Measurements from ENCODE around the gene RPL10A. TPM values are rescaled to one million over a fixed set of nuclear protein-coding genes. Genes with fewer than 3 reads are reported as not detected.

The RPL10A gene
- total RNA-seq, 4 donors from 2014 or later: 1,714 to 2,467 (median 2,118) TPM

DNA sequence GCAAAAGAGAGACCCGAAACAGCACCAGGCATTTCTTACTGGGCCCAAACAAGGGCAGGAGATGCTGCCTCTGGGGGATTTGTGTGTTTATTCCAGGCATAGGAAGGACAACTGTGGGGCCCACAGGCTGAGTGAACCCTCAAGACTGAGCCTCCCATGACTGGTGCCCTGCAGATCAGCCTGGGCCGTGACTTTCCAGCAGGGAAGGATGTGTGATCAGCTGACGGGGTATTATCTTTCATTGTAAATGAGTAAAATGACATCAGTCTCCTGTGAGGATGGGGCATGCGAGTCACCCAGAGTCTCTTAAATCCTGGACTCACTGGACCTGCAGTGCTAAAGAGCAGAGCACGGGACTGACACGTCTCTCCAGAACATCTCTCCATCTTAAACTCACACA, 32.6 kb downstream of the RPL10A start:
- no peak for DNase-seq (ENCODE audit: low spot score in 2 of 2)
- intact Hi-C loops (cut with DNase I; ENCODE audit: low total_unique reads): no loop called here
- WGBS, 2 donors: 64 to 74% methylated on average over 6 of the region's 6 CpGs

DNA sequence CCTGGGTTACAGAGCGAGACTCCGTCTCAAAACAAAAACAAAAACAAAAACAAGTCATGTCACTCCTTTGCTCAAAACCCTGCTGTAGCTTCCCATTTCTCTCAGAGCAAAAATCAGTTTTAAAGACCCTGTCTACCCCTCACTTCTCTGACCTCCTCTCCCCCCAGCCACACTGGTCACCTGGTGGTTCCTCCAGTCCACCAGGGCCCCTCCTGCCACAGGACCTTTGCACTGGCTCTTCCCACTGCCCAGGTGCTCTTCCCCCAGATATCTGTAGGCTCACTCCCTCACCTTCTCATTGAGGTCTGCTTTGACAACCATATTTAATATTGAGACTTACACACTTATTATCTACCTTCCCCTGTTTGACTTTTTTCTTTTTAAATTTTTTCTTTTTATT, 33.6 kb downstream of the RPL10A start:
- H3K4me3 ChIP-seq (ENCODE audit: low read depth, poor library complexity, severe bottlenecking): no peak overlapping the region
- 91 to 92% methylated on average over 2 of the region's 2 CpGs for WGBS, 2 donors
- no peak for DNase-seq (ENCODE audit: low spot score in 2 of 2)
- TF ChIP-seq, protein P1, sequence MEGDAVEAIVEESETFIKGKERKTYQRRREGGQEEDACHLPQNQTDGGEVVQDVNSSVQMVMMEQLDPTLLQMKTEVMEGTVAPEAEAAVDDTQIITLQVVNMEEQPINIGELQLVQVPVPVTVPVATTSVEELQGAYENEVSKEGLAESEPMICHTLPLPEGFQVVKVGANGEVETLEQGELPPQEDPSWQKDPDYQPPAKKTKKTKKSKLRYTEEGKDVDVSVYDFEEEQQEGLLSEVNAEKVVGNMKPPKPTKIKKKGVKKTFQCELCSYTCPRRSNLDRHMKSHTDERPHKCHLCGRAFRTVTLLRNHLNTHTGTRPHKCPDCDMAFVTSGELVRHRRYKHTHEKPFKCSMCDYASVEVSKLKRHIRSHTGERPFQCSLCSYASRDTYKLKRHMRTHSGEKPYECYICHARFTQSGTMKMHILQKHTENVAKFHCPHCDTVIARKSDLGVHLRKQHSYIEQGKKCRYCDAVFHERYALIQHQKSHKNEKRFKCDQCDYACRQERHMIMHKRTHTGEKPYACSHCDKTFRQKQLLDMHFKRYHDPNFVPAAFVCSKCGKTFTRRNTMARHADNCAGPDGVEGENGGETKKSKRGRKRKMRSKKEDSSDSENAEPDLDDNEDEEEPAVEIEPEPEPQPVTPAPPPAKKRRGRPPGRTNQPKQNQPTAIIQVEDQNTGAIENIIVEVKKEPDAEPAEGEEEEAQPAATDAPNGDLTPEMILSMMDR (IDR thresholded peaks at IDR 0.05): no peak
- TF ChIP-seq POLR2A (IDR thresholded peaks at IDR 0.05): no peak
- intact Hi-C loops (cut with DNase I; ENCODE audit: low total_unique reads): no loop called here

More for the DNA sequence above, 32.6 kb downstream of the RPL10A start:
- no peak overlapping the region for H3K4me3 ChIP-seq (ENCODE audit: low read depth, poor library complexity, severe bottlenecking)
- TF ChIP-seq, protein P1 (IDR thresholded peaks at IDR 0.05): no peak
- TF ChIP-seq POLR2A (IDR thresholded peaks at IDR 0.05): no peak

- intact Hi-C loops (cut with DNase I; ENCODE audit: low total_unique reads): no loop called here
- DNase-seq (ENCODE audit: low spot score in 2 of 2): no peak
- no peak overlapping the region for H3K4me3 ChIP-seq (ENCODE audit: low read depth, poor library complexity, severe bottlenecking)
- no peak for TF ChIP-seq POLR2A (IDR thresholded peaks at IDR 0.05)
- TF ChIP-seq, protein P1 (IDR thresholded peaks at IDR 0.05): no peak
- 31 to 56% methylated on average over 15 of the region's 15 CpGs for WGBS, 2 donors
Observed at GRCh38 chr6:35503534-35503933, 35.3 kb downstream of the RPL10A start.

DNA sequence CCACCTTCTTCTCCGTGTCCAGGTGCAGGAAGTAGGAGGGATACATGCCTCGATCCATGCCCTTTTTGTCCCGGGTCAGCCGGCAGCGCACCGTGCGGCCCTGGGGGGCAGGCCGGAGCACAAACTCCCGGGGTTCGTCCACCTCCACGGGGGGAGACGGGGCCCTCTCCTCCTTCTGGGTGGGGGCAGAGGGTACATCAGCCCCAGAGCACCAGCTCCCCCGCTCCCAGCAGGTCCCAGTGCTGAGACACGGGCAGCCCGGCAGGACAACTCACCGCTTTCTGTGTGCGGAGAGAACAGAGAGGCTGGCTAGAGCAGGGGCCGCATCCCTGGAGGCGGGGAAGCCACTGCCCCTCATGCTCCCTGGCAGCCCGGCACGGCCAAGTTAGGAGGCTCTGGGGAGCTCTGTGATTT, 37.8 kb downstream of the RPL10A start:
- no peak for DNase-seq (ENCODE audit: low spot score in 2 of 2)
- intact Hi-C loops (cut with DNase I; ENCODE audit: low total_unique reads): no loop called here
- TF ChIP-seq, protein P1 (IDR thresholded peaks at IDR 0.05): no peak
- no peak for TF ChIP-seq POLR2A (IDR thresholded peaks at IDR 0.05)
- no peak overlapping the region for H3K4me3 ChIP-seq (ENCODE audit: low read depth, poor library complexity, severe bottlenecking)
- WGBS, 2 donors: 36 to 47% methylated on average over 11 to 21 of the region's 21 CpGs

DNA sequence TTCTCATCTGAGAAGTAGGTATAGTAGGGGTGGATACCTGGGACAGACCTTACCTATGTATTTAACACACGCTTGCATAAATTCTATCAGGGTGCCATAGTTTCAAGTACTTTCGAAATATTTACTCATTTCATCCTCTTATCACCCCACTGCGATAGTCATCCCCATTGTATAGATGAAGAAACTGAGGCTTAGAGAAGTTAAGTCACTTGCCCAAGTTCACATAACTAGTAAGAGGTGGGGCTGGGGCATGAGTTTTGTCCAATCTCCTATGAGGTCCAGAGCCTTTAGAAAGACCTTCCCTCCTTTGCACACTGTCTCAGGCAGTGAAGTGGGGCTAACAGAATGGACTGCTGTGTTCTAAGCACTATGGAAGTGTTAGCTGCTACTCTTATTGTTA, 38.3 kb downstream of the RPL10A start:
- DNase-seq (ENCODE audit: low spot score in 2 of 2): no peak
- intact Hi-C loops (cut with DNase I; ENCODE audit: low total_unique reads): no loop called here
- H3K4me3 ChIP-seq (ENCODE audit: low read depth, poor library complexity, severe bottlenecking): no peak overlapping the region
- TF ChIP-seq, protein P1 (IDR thresholded peaks at IDR 0.05): no peak
- no peak for TF ChIP-seq POLR2A (IDR thresholded peaks at IDR 0.05)
- WGBS, 2 donors: 97 to 99% methylated on average over 3 of the region's 3 CpGs

- no peak for DNase-seq (ENCODE audit: low spot score in 2 of 2)
- TF ChIP-seq, protein P1 (IDR thresholded peaks at IDR 0.05): no peak
- TF ChIP-seq POLR2A (IDR thresholded peaks at IDR 0.05): no peak
- intact Hi-C loops (cut with DNase I; ENCODE audit: low total_unique reads): no loop called here
- WGBS, 2 donors: 97 to 100% methylated on average over 2 of the region's 2 CpGs
- no peak overlapping the region for H3K4me3 ChIP-seq (ENCODE audit: low read depth, poor library complexity, severe bottlenecking)
Observed at GRCh38 chr6:35507221-35507620, 39.0 kb downstream of the RPL10A start.
